GM23338 (cell line): Measurements from ENCODE around the gene IPO8. TPM values are rescaled to one million over a fixed set of nuclear protein-coding genes. Genes with fewer than 3 reads are reported as not detected.

Experiments
- ATAC-seq: fragments of 200-7000 bp; cut with Tn5 transposase; 3 replicates; pipeline ENCODE4 v1.9.1; 2020
- DNase-seq: peaks from one replicate; pipeline ENCODE4 v3.0.0-alpha.2; 2015; ENCODE audit warnings: low spot score
- H2AFZ ChIP-seq: fragments of 200-600 bp; sonication (generic); 2 replicates; pipeline ENCODE4 v1.8.0; 2016; ENCODE audit warnings: antibody characterized with exemption, mild to moderate bottlenecking, moderate library complexity
- H3F3A ChIP-seq: fragments of 200-600 bp; sonication (generic); replicated peaks from 2 replicates; pipeline ENCODE4 v1.8.0; 2017; ENCODE audit warnings: antibody characterized with exemption, mixed run types, low read depth
- H3K27ac ChIP-seq: fragments of 200-600 bp; sonication (generic); 2 replicates; pipeline ENCODE4 v1.6.1; 2016; ENCODE audit warnings: low read depth
- H3K27me3 ChIP-seq: fragments of 200-600 bp; sonication (generic); 2 replicates; pipeline ENCODE4 v1.8.0; 2016; ENCODE audit warnings: mild to moderate bottlenecking, mixed run types, moderate library complexity; ENCODE audit not compliant: insufficient read depth
- H3K36me3 ChIP-seq: fragments of 200-600 bp; sonication (generic); 2 replicates; pipeline ENCODE4 v1.8.0; 2016; ENCODE audit warnings: mild to moderate bottlenecking; ENCODE audit not compliant: insufficient read depth
- H3K4me1 ChIP-seq: fragments of 200-600 bp; sonication (generic); 2 replicates; pipeline ENCODE4 v1.8.0; 2016; ENCODE audit warnings: mild to moderate bottlenecking, moderate library complexity; ENCODE audit not compliant: insufficient read depth
- H3K4me2 ChIP-seq: fragments of 200-600 bp; sonication (generic); 2 replicates; pipeline ENCODE4 v1.7.1; 2017; ENCODE audit warnings: mixed run types
- H3K4me3 ChIP-seq: fragments of 200-600 bp; sonication (generic); 2 replicates; pipeline ENCODE4 v1.6.1; 2016; ENCODE audit warnings: mixed run types
- H3K79me2 ChIP-seq: fragments of 200-600 bp; sonication (generic); replicated peaks from 2 replicates; pipeline ENCODE4 v1.8.0; 2017; ENCODE audit warnings: mild to moderate bottlenecking; ENCODE audit not compliant: insufficient read depth
- H3K9me2 ChIP-seq: fragments of 200-600 bp; sonication (generic); 2 replicates; pipeline ENCODE4 v1.8.0; 2017; ENCODE audit not compliant: insufficient read depth
- H4K20me1 ChIP-seq: fragments of 200-600 bp; sonication (generic); replicated peaks from 2 replicates; pipeline ENCODE4 v1.8.0; 2017; ENCODE audit warnings: mild to moderate bottlenecking; ENCODE audit not compliant: insufficient read depth
- H3K27ac Mint-ChIP-seq: 2 replicates; pipeline ENCODE4 v1.8.0; 2020; ENCODE audit warnings: inconsistent platforms, mild to moderate bottlenecking, moderate library complexity, mixed read lengths
- H3K27me3 Mint-ChIP-seq: 3 replicates; pipeline ENCODE4 v1.8.0; 2022; ENCODE audit warnings: low read depth, mild to moderate bottlenecking, moderate library complexity, mixed read lengths, inconsistent platforms; ENCODE audit not compliant: insufficient read depth, poor library complexity
- H3K36me3 Mint-ChIP-seq: 3 replicates; pipeline ENCODE4 v1.8.0; 2021; ENCODE audit warnings: low read depth, mild to moderate bottlenecking, inconsistent platforms, moderate library complexity, mixed read lengths
- H3K4me1 Mint-ChIP-seq: 3 replicates; pipeline ENCODE4 v1.8.0; 2020; ENCODE audit warnings: mild to moderate bottlenecking, inconsistent platforms, mixed read lengths
- H3K4me3 Mint-ChIP-seq: 3 replicates; pipeline ENCODE4 v1.8.0; 2021; ENCODE audit warnings: moderate library complexity, mild to moderate bottlenecking, inconsistent platforms, mixed read lengths
- H3K9me3 Mint-ChIP-seq: 3 replicates; pipeline ENCODE4 v1.8.0; 2020; ENCODE audit warnings: moderate library complexity, mild to moderate bottlenecking, inconsistent platforms, mixed read lengths
- CREB1 ChIP-seq: fragments of 250-450 bp; sonication (Bioruptor Pico); IDR thresholded peaks from 2 replicates; pipeline ENCODE4 v1.5.0; 2020; ENCODE audit warnings: low read depth, mild to moderate bottlenecking, moderate library complexity
- EZH2 ChIP-seq: fragments of 200-600 bp; sonication (generic); IDR thresholded peaks from one replicate; pipeline ENCODE4 v1.8.0; 2017; ENCODE audit warnings: antibody characterized with exemption, mild to moderate bottlenecking, low read depth; ENCODE audit not compliant: unreplicated experiment
- EZH2phosphoT487 ChIP-seq: fragments of 200-600 bp; sonication (generic); IDR thresholded peaks from one replicate; pipeline ENCODE4 v1.8.1; 2018; ENCODE audit warnings: antibody characterized with exemption; ENCODE audit not compliant: unreplicated experiment
- JUNB ChIP-seq: IDR thresholded peaks from one replicate; pipeline ENCODE4 v1.6.1; 2016; ENCODE audit warnings: antibody characterized with exemption; ENCODE audit not compliant: unreplicated experiment
- NANOG ChIP-seq: IDR thresholded peaks from 2 replicates; pipeline ENCODE4 v1.6.1; 2016; ENCODE audit warnings: antibody characterized with exemption, borderline replicate concordance
- POLR2AphosphoS5 ChIP-seq: IDR thresholded peaks from 2 replicates; pipeline ENCODE4 v1.6.1; 2016; ENCODE audit warnings: antibody characterized with exemption, low read depth
- STAT1 ChIP-seq: IDR thresholded peaks from one replicate; pipeline ENCODE4 v1.6.1; 2016; ENCODE audit warnings: antibody characterized with exemption; ENCODE audit not compliant: unreplicated experiment
- ZNF114 ChIP-seq: fragments of 250-450 bp; sonication (Bioruptor Pico); IDR thresholded peaks from 2 replicates; pipeline ENCODE4 v1.5.0; 2020; ENCODE audit warnings: mild to moderate bottlenecking, moderate library complexity
- ZNF331 ChIP-seq: fragments of 250-450 bp; sonication (Bioruptor Pico); IDR thresholded peaks from 2 replicates; pipeline ENCODE4 v1.5.0; 2020; ENCODE audit warnings: low read depth, mild to moderate bottlenecking, moderate library complexity
- polyA plus RNA-seq: library from polyadenylated mRNA; unstranded; fragments of >200 nt; fragmentation: Nextera tagmentation; extraction: Ambion mirVana; gene quantifications from 2 replicates; pipeline ENCODE4 v1.2.1, GENCODE V29; 2016
- total RNA-seq: library from RNA; depleted of rRNA; stranded (reverse); fragments of >200 nt; shearing (Covaris generic); gene quantifications from 2 replicates; pipeline ENCODE4 v1.2.3, GENCODE V29; 2014
- TF ChIP-seq, protein P1 (sequence below): fragments of 250-450 bp; sonication (Bioruptor Pico); IDR thresholded peaks from 2 replicates; pipeline ENCODE4 v1.5.0; 2020; ENCODE audit warnings: mild to moderate bottlenecking, moderate library complexity
- TF ChIP-seq, protein P2 (sequence below): IDR thresholded peaks from 2 replicates; pipeline ENCODE4 v1.6.1; 2016; ENCODE audit warnings: antibody characterized with exemption
- TF ChIP-seq, protein P3 (sequence below), 2 experiments: fragments of 200-600 bp in 1 of 2; sonication (generic) in 1 of 2; conservative IDR thresholded peaks; 2 replicates each; pipeline versions ENCODE4 v1.5.1 to v1.6.1; 2016 to 2017; ENCODE audit warnings: antibody characterized with exemption in 2 of 2, low read depth in 2 of 2, mild to moderate bottlenecking in 2 of 2, moderate library complexity in 1 of 2
- TF ChIP-seq, protein P4 (sequence below): IDR thresholded peaks from one replicate; pipeline ENCODE4 v1.6.1; 2018; ENCODE audit warnings: antibody characterized with exemption; ENCODE audit not compliant: unreplicated experiment

The IPO8 gene
- total and polyA plus RNA-seq, 2 experiments from 2014 or later: 13.4 to 53.6 TPM

DNA sequence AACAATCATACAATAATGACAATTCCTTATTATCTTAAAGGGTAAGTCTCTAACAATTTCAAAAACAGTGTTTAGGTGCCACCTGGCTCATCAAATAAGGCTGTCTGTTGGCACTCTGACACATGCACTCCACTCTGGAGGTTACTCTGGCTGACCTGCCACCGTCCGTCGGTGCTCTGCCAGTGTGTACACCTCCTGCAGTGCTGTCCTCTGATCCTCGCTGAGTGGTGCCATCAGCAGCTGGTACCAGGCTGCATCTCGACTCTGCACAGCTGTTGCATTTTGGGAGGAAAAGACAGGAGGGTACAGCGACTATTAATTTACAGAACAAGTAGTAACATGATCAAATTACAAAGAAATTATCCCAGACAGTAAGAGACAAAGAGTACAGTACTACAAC, 63.9 kb downstream of the IPO8 start:
- ATAC-seq (no peak), DNase-seq (no peak)
- TF ChIP-seq, protein P1, sequence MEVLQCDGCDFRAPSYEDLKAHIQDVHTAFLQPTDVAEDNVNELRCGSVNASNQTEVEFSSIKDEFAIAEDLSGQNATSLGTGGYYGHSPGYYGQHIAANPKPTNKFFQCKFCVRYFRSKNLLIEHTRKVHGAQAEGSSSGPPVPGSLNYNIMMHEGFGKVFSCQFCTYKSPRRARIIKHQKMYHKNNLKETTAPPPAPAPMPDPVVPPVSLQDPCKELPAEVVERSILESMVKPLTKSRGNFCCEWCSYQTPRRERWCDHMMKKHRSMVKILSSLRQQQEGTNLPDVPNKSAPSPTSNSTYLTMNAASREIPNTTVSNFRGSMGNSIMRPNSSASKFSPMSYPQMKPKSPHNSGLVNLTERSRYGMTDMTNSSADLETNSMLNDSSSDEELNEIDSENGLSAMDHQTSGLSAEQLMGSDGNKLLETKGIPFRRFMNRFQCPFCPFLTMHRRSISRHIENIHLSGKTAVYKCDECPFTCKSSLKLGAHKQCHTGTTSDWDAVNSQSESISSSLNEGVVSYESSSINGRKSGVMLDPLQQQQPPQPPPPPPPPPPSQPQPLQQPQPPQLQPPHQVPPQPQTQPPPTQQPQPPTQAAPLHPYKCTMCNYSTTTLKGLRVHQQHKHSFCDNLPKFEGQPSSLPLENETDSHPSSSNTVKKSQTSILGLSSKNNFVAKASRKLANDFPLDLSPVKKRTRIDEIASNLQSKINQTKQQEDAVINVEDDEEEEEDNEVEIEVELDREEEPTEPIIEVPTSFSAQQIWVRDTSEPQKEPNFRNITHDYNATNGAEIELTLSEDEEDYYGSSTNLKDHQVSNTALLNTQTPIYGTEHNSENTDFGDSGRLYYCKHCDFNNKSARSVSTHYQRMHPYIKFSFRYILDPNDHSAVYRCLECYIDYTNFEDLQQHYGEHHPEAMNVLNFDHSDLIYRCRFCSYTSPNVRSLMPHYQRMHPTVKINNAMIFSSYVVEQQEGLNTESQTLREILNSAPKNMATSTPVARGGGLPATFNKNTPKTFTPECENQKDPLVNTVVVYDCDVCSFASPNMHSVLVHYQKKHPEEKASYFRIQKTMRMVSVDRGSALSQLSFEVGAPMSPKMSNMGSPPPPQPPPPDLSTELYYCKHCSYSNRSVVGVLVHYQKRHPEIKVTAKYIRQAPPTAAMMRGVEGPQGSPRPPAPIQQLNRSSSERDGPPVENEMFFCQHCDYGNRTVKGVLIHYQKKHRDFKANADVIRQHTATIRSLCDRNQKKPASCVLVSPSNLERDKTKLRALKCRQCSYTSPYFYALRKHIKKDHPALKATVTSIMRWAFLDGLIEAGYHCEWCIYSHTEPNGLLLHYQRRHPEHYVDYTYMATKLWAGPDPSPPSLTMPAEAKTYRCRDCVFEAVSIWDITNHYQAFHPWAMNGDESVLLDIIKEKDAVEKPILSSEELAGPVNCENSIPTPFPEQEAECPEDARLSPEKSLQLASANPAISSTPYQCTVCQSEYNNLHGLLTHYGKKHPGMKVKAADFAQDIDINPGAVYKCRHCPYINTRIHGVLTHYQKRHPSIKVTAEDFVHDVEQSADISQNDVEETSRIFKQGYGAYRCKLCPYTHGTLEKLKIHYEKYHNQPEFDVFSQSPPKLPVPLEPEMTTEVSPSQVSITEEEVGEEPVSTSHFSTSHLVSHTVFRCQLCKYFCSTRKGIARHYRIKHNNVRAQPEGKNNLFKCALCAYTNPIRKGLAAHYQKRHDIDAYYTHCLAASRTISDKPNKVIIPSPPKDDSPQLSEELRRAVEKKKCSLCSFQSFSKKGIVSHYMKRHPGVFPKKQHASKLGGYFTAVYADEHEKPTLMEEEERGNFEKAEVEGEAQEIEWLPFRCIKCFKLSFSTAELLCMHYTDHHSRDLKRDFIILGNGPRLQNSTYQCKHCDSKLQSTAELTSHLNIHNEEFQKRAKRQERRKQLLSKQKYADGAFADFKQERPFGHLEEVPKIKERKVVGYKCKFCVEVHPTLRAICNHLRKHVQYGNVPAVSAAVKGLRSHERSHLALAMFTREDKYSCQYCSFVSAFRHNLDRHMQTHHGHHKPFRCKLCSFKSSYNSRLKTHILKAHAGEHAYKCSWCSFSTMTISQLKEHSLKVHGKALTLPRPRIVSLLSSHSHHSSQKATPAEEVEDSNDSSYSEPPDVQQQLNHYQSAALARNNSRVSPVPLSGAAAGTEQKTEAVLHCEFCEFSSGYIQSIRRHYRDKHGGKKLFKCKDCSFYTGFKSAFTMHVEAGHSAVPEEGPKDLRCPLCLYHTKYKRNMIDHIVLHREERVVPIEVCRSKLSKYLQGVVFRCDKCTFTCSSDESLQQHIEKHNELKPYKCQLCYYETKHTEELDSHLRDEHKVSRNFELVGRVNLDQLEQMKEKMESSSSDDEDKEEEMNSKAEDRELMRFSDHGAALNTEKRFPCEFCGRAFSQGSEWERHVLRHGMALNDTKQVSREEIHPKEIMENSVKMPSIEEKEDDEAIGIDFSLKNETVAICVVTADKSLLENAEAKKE (CRISPR knock-in tag): no peak
- TF ChIP-seq POLR2AphosphoS5: no peak
- TF ChIP-seq, protein P2, sequence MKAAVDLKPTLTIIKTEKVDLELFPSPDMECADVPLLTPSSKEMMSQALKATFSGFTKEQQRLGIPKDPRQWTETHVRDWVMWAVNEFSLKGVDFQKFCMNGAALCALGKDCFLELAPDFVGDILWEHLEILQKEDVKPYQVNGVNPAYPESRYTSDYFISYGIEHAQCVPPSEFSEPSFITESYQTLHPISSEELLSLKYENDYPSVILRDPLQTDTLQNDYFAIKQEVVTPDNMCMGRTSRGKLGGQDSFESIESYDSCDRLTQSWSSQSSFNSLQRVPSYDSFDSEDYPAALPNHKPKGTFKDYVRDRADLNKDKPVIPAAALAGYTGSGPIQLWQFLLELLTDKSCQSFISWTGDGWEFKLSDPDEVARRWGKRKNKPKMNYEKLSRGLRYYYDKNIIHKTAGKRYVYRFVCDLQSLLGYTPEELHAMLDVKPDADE: no peak
- TF ChIP-seq, protein P3, sequence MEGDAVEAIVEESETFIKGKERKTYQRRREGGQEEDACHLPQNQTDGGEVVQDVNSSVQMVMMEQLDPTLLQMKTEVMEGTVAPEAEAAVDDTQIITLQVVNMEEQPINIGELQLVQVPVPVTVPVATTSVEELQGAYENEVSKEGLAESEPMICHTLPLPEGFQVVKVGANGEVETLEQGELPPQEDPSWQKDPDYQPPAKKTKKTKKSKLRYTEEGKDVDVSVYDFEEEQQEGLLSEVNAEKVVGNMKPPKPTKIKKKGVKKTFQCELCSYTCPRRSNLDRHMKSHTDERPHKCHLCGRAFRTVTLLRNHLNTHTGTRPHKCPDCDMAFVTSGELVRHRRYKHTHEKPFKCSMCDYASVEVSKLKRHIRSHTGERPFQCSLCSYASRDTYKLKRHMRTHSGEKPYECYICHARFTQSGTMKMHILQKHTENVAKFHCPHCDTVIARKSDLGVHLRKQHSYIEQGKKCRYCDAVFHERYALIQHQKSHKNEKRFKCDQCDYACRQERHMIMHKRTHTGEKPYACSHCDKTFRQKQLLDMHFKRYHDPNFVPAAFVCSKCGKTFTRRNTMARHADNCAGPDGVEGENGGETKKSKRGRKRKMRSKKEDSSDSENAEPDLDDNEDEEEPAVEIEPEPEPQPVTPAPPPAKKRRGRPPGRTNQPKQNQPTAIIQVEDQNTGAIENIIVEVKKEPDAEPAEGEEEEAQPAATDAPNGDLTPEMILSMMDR (conservative IDR thresholded peaks at IDR 0.05; ENCODE audit: low read depth in 2 of 2): no peak
- TF ChIP-seq NANOG: no peak
- no peak for TF ChIP-seq ZNF331
- TF ChIP-seq STAT1: no peak
- TF ChIP-seq ZNF114 (CRISPR knock-in tag): no peak
- no peak for TF ChIP-seq JUNB
- no peak for TF ChIP-seq EZH2phosphoT487
- no peak for TF ChIP-seq EZH2
- no peak for TF ChIP-seq CREB1 (CRISPR knock-in tag)
- TF ChIP-seq, protein P4, sequence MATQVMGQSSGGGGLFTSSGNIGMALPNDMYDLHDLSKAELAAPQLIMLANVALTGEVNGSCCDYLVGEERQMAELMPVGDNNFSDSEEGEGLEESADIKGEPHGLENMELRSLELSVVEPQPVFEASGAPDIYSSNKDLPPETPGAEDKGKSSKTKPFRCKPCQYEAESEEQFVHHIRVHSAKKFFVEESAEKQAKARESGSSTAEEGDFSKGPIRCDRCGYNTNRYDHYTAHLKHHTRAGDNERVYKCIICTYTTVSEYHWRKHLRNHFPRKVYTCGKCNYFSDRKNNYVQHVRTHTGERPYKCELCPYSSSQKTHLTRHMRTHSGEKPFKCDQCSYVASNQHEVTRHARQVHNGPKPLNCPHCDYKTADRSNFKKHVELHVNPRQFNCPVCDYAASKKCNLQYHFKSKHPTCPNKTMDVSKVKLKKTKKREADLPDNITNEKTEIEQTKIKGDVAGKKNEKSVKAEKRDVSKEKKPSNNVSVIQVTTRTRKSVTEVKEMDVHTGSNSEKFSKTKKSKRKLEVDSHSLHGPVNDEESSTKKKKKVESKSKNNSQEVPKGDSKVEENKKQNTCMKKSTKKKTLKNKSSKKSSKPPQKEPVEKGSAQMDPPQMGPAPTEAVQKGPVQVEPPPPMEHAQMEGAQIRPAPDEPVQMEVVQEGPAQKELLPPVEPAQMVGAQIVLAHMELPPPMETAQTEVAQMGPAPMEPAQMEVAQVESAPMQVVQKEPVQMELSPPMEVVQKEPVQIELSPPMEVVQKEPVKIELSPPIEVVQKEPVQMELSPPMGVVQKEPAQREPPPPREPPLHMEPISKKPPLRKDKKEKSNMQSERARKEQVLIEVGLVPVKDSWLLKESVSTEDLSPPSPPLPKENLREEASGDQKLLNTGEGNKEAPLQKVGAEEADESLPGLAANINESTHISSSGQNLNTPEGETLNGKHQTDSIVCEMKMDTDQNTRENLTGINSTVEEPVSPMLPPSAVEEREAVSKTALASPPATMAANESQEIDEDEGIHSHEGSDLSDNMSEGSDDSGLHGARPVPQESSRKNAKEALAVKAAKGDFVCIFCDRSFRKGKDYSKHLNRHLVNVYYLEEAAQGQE: no peak
- no peak overlapping the region for H3K27ac ChIP-seq
- H3F3A ChIP-seq: no peaks in the 10 kb centered on the region
- Mint-ChIP-seq H3K27me3 (no peaks in the 10 kb centered on the region), H3K9me3 (no peaks in the 10 kb centered on the region), H3K4me1 (no peaks in the 10 kb centered on the region), H3K4me3 (no peak overlapping the region), H3K36me3 (peaks cover 12% of the 10 kb centered on the region; the same call in 2 of the 3 replicates), H3K27ac (no peak overlapping the region; the same call in 1 of the 2 replicates)
- no peaks in the 10 kb centered on the region for H3K27me3 ChIP-seq
- H3K9me2 ChIP-seq: no peaks in the 10 kb centered on the region
- peaks cover 6% of the 10 kb centered on the region; the same call in 1 of the 2 replicates for H3K36me3 ChIP-seq
- no peak overlapping the region for H3K4me2 ChIP-seq
- 0 out of 2 replicates have a peak, but pooled peaks cover 4% of the 10 kb centered on the region for H3K4me1 ChIP-seq
- H4K20me1 ChIP-seq: no peaks in the 10 kb centered on the region
- no peak overlapping the region for H3K4me3 ChIP-seq
- no peaks in the 10 kb centered on the region for H3K79me2 ChIP-seq
- no peak overlapping the region for H2AFZ ChIP-seq
